Caki2 (cell line): ENCODE results near the gene COL4A2. TPM values are rescaled to one million over a fixed set of nuclear protein-coding genes. Genes with fewer than 3 reads are reported as not detected.
A peak's percentile ranks its signal among the peaks of the same experiment; 100 is the strongest.

Source experiments
- DNase-seq: peaks from one replicate; pipeline ENCODE4 v3.0.0-alpha.2; 2015; ENCODE audit warnings: low read depth
- in situ Hi-C: cut with HindIII; loops from 2 replicates; pipeline ENCODE4 v1.10.0; 2016; ENCODE audit warnings: low sequenced_read_pairs, low pct_unique_long_range_greater_than_20kb, mixed read lengths
- total RNA-seq: library from RNA; depleted of rRNA; stranded (reverse); fragments of >200 nt; shearing (Covaris generic); gene quantifications from 2 replicates; pipeline ENCODE4 v1.2.3, GENCODE V29; 2014; ENCODE audit warnings: low replicate concordance

The COL4A2 gene
- total RNA-seq, 1 experiment from 2014 or later: 412 TPM

GRCh38 chr13:110397436-110398115, 90.5 kb downstream of the COL4A2 start:
- no peak for DNase-seq
- in situ Hi-C loops: no loop called here

GRCh38 chr13:110398564-110399507, 91.8 kb downstream of the COL4A2 start:
- in situ Hi-C loops: no loop called here
- DNase-seq: no peak

- no peak for DNase-seq
- in situ Hi-C loops: no loop called here
Measured at GRCh38 chr13:110399801-110400200, 92.7 kb downstream of the COL4A2 start.

DNA sequence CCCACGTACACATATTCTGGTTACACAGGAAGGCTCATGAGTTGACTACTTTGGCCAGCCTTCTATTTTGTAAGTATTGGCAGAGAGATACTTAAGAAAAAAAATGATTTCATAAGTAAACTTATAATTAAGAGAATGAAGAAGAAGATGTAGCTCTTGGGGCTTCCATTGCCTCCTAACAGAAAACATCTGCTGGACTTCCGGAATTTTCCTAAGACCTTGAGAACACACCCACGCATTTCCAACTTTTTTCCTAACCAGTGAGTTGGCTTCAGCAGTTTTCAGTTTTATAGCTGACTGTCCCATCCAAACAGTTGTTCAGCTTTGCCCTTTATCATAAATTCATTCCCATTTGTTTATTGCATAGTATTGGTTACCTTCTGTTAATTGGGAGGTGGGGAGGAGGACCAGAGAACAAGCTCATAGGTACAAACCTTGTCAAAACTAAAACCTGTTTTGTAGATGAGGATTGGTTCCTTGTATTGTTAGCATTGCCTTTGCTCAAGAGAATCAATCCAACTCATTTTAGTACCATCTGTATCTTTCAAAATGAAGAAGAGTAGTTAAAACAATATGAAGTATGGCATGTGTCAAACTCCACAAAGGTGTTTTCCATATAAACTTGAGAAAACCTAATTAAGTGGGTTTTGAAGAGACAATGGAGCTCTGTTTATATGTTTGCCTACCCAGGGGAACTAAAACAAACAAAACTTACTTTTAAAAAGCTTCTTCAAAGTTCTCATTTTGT, 93.9 kb downstream of the COL4A2 start:
- in situ Hi-C loops: no loop called here
- DNase-seq: no peak

DNA sequence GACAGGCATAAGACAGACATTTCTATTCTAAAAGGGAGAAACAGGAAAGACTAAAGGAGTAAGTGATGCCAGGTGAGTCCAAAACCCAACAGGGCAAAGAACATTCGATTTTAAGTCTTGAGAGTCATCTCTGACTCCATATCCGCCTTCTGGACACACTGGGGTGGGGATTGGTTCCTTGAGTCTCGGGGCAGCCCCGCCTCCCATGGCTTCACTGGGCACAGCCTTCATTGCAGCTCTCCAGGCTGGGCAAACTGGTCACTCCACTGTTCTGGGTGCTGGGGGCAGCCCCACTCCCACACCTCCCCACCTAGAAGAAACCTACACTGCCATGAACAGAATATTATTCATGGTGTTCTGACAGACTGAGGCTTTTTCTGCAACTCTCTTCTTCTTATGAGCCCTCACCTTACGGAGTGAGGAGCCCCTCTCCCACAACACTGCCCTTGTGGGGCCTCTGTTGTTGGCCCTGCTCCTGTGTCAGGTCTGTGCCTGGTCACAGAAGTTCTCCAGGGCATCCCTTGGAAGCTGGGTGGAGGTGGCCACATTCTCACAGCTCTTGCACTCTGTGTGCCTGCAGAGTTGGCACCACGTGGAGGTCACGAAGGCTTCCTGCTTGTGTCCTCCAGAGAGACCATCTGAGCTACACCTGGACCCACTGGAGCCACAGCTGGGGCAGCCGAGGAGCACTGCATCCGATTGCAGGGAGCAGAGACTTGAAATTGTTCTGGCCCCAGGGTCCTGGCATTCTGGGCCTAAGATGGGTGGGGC, 95.4 kb downstream of the COL4A2 start:
- in situ Hi-C loops: no loop called here
- no peak for DNase-seq

- in situ Hi-C loops: no loop called here
- no peak for DNase-seq
Measured at GRCh38 chr13:110403315-110403714, 96.2 kb downstream of the COL4A2 start.

DNA sequence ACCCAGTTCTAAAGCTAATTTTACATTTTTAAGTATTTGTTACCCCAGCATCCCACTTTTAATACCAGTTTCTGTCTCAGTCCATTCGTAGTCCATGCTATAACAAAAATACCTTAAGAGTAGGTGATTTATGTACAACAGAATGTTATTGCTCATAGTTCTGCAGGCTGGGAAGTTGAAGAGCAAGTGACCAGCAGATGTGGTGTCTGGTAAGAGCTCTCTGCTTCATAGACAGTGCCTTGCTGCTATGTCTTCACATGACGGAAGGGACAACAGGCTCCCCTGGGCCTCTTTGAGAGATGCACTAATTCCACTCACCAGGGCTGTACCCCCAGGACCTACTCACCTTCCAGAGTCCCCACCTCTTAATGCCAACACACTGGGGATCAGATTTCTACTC, 96.6 kb downstream of the COL4A2 start:
- in situ Hi-C loops: no loop called here
- DNase-seq: no peak

GRCh38 chr13:110404321-110404720, 97.2 kb downstream of the COL4A2 start:
- in situ Hi-C loops: no loop called here
- no peak for DNase-seq

- no peak for DNase-seq
- in situ Hi-C loops: no loop called here
Measured at GRCh38 chr13:110405597-110406450, 98.7 kb downstream of the COL4A2 start.

- DNase-seq: no peak
- in situ Hi-C loops: no loop called here
Measured at GRCh38 chr13:110407021-110407420, 99.9 kb downstream of the COL4A2 start.

- no peak for DNase-seq
- in situ Hi-C loops: no loop called here
Measured at GRCh38 chr13:110407531-110407930, 100.4 kb downstream of the COL4A2 start.

DNA sequence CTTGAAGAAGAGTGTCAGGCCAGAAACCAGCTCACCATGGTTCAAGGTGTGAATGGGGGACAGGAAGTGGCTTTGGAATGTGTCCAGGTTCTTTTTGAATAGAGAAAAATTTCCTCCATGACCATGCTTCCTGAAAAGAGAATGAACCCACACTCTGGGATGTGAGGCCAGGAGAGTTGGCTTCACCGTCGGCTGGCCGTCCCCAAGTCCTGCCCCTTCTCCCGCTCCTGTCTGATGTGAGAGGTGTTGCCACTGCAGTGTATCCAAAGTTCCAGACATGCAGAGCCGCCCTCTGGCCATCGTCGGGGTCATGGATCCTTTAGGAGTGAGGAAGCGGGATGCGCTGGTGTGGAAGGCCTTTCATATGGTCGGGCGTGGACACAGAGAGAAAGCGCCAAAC, 101.2 kb downstream of the COL4A2 start:
- DNase-seq: no peak

GRCh38 chr13:110409581-110409992, 102.5 kb downstream of the COL4A2 start:
- in situ Hi-C loops: no loop called here
- peak; percentile 94 for DNase-seq

More for the DNA sequence above, 101.2 kb downstream of the COL4A2 start:
- in situ Hi-C loops: no loop called here

- no peak for DNase-seq
- in situ Hi-C loops: no loop called here
Measured at GRCh38 chr13:110410000-110410399, 102.9 kb downstream of the COL4A2 start.

DNA sequence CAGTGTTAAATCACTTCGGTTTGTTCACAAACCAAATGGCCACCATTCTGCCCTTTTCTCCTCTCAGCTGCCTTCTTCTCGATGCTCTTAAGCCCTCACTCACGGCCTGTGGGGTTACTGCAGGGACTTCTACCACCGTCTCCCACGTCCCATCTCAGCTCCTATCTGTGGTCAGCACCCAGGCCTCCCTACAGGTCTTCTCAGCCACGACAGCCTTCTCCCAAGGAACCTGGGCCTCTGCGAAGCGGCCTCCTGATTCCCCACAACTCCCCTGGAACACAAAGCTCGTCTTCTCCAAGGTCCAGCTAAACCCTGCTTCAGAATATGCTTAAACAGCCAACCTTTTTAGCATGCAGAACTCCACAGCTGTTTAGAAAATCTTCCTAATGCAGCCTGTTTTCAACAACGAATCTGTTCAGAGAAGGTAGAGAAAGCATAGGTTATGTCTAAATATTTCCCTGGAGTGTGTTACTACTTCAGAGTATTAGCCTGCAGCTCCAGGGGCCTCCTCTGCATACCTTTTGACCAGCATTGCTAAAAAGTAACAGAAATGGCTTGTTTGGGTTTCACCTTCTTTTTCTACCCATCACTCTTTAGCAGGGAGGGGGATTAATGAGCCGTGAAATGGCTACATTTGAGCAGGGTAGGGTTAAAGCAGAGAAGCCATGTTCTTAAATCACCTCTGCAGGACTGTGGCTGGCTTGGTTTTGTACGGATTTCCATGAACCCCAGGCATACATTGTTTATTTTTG, 104.0 kb downstream of the COL4A2 start:
- in situ Hi-C loops: no loop called here
- peak; percentile 87 for DNase-seq

DNA sequence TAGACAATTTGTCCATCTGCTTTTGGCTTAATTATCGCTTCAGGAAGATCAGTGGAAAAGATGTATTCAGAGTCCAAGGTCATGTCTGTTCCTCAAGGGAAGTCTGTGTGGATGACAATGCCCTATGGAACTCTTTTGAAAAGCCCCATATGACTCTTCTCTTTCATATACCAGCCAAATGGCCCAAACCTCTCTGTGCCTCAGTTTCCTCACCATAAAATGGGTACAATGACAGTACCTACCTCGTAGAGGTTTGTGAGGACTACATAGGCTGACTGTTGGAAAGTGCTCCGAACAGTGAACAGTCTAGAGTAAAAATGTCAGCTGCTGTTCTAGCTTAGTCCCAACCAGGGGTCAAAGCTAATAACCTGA, 104.6 kb downstream of the COL4A2 start:
- DNase-seq: no peak
- in situ Hi-C loops: no loop called here
